Mononuclear cell (primary cell): ENCODE results near the gene MAPK10. TPM values are rescaled to one million over a fixed set of nuclear protein-coding genes. Genes with fewer than 3 reads are reported as not detected.
"Not testable (repeated sequence)": the region's sequence is repeated elsewhere in the genome, so short reads cannot be mapped to it uniquely, and the experiment has no call there.

Source experiments
- H3K27me3 ChIP-seq: 2 replicates; pipeline ENCODE4 v1.6.0; 2011; ENCODE audit warnings: low read length, control low read depth; ENCODE audit not compliant: insufficient read depth
- H3K4me1 ChIP-seq: 2 replicates; pipeline ENCODE4 v1.5.1; 2011; ENCODE audit warnings: mild to moderate bottlenecking, low read length, control low read depth; ENCODE audit not compliant: insufficient read depth
- H3K4me3 ChIP-seq: 2 replicates; pipeline ENCODE4 v1.5.1; 2011; ENCODE audit warnings: mild to moderate bottlenecking, low read length, moderate library complexity
- H3K9me3 ChIP-seq: 2 replicates; pipeline ENCODE4 v1.5.1; 2011; ENCODE audit warnings: low read depth, mild to moderate bottlenecking, control low read depth, low read length
- total RNA-seq: library from RNA; depleted of rRNA; stranded (reverse); fragments of >200 nt; gene quantifications from one replicate; pipeline ENCODE4 v1.2.3, GENCODE V29; 2012

The MAPK10 gene
- total RNA-seq, 1 donor = 0.52 TPM

DNA sequence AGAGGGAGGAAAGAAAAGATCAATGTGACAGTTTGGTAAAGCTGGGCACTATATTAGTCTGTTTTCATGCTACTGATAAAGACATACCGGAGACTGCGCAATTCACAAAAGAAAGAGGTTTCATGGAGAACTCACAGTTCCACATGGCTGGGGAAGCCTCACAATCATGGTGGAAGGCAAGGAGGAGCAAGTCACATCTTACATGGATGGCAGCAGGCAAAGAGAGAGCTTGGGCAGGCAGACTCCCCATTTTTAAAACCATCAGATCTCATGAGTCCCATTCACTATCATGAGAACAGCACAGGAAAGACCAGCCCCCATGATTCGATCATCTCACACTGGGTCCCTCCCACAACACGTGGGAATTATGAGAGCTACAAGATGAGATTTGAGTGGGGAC lies 394.8 kb downstream of the MAPK10 start:
- H3K9me3 ChIP-seq, H3K4me1 ChIP-seq, H3K27me3 ChIP-seq, H3K4me3 ChIP-seq: not testable (repeated sequence)

DNA sequence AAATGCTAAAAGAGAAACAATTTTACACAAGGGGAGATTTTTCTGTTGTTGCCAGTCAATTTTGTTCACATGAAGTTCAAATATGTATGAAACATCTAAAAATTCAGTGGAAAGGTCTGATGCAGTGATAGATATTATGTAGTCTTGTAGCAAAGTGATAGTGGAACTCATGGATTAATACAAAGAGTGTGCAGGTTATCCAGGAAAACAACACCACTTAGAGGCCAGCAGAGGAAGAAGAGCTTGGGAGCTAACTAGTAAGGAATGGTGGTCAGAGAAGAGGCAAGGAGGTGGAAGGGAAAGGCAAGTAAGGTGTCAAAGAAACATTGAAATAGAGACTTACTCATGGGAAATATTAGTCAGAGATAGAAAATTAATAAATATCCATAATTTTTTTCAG lies 395.6 kb downstream of the MAPK10 start:
- Histone ChIP-seq H3K27me3 (no peaks in the 10 kb centered on the region), H3K4me1 (no peaks in the 10 kb centered on the region), H3K9me3 (no peaks in the 10 kb centered on the region), H3K4me3 (no peak overlapping the region)

DNA sequence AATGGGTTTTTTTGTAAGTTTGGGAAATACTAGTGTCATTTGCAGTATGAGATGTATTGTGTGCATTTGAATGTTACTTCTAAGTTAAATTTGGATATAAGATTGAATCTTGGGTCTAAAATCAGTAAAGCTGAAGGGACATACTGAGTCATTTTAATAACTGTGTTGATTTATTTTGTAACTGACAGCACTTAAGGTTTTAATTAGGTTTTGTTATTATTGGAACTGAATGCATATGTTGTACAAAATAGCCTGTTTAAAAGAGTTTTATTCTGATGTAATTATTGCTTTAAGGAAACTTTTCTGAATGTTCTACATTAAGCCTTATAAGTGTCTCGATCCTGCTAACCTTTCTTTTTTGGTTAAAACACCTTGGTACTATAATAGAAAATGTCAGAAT lies 396.6 kb downstream of the MAPK10 start:
- no peaks in the 10 kb centered on the region for H3K27me3 ChIP-seq
- H3K9me3 ChIP-seq = no peaks in the 10 kb centered on the region
- no peaks in the 10 kb centered on the region for H3K4me1 ChIP-seq
- no peak overlapping the region for H3K4me3 ChIP-seq

DNA sequence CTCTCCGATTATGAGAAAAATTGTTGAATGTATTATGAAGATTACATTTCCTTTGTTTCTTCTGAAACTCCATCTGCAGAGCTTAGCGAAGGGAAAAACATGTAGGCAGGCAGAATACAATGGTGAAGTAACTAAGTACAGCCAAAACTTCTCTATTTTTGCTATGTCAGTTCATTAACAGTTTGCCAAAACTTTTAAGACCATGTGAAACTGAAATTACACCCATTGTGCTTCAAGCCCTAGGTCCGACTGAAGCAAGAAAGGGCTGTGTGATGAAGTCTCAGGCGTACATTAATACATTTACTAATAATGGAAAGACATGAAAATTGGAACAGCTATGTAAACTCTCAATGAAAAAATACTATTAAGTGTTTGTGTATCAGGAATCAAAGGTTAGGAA lies 398.0 kb downstream of the MAPK10 start:
- Histone ChIP-seq H3K4me1 (no peaks in the 10 kb centered on the region), H3K4me3 (no peak overlapping the region), H3K9me3 (no peaks in the 10 kb centered on the region), H3K27me3 (no peaks in the 10 kb centered on the region)

DNA sequence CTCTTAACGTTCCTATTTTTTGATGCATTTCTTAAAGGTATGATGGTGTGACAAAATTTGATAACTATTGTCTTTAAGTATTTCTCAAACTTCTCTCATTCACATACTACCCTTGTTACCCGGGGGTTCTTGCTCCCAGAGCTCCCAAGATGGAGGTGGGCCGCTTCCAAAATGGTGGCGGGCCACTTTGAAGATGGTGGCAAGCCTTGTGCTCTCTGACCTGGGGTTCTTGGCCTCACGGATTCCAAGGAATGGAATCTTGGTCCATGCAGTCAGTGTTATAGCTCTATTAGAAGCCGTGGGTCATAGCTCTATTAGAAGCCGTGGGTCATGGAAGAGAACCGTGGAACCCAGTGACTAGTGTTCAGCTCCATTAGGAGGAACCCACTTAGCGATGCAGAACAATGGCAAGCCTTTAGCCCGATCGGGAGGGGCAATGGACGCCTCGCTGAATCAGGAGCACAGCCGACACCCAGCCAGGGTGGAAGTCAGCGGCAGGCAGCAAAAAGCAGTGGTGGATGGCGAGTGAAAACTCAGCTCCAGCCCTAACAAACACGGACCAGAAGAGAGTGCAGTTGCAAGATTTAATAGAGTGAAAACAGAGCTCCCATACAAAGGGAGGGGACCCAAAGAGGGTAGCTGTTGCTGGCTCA lies 403.4 kb downstream of the MAPK10 start:
- Histone ChIP-seq H3K4me1 (no peaks in the 10 kb centered on the region), H3K9me3 (no peaks in the 10 kb centered on the region), H3K27me3 (no peaks in the 10 kb centered on the region), H3K4me3 (no peak overlapping the region)

DNA sequence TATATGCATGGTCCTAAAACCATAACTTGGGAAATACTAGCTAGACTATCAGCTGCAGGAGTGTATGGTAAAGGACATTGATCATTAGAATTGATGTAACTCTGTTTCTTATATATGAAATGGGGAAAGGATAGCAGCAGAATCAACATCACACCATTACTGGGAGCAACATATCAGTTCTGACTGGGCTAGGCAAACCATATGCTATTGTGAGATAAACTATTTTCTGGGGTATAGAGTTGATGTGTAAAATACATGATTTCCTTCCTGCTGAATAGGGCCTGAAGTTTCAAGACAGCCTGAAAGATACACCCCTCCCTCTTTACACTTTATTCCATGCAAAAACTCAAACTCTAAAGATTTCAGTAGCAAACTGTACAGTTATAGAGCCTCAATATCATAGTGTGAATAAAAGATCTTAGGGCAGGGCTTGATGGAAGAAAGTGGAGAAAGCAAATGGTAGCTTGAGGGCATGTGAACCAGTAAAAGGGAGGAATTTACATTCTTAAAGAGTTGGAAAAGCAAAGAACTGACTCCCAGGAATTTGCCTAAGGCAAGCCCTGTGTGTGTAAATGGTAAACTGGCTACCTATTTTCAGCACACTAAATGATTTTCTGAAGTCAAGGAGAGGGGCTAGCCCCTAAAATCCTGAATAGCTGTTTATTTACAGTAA lies 404.1 kb downstream of the MAPK10 start:
- Histone ChIP-seq H3K9me3 (no peaks in the 10 kb centered on the region), H3K4me3 (no peak overlapping the region), H3K4me1 (no peaks in the 10 kb centered on the region), H3K27me3 (no peaks in the 10 kb centered on the region)

DNA sequence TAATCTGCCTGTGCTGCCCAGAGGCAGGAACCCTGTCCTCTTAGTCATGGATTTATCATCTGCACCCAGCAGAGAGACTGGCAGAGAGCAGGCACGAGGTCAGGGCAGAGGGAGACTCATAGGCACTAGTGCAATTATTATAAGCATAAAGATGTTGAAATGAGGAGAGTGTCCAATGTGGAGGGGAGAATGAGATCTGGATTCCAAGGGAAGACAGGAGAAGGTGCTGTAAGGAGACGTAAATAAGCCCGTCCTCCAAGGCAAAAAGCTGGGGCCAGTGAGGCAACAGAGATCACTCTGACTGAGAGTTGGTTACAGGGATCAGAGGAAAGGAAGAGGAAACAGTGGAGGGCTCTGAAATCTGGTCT lies 406.2 kb downstream of the MAPK10 start:
- H3K4me3 ChIP-seq = no peak overlapping the region
- H3K9me3 ChIP-seq = no peaks in the 10 kb centered on the region
- H3K4me1 ChIP-seq = no peaks in the 10 kb centered on the region
- H3K27me3 ChIP-seq = no peaks in the 10 kb centered on the region

DNA sequence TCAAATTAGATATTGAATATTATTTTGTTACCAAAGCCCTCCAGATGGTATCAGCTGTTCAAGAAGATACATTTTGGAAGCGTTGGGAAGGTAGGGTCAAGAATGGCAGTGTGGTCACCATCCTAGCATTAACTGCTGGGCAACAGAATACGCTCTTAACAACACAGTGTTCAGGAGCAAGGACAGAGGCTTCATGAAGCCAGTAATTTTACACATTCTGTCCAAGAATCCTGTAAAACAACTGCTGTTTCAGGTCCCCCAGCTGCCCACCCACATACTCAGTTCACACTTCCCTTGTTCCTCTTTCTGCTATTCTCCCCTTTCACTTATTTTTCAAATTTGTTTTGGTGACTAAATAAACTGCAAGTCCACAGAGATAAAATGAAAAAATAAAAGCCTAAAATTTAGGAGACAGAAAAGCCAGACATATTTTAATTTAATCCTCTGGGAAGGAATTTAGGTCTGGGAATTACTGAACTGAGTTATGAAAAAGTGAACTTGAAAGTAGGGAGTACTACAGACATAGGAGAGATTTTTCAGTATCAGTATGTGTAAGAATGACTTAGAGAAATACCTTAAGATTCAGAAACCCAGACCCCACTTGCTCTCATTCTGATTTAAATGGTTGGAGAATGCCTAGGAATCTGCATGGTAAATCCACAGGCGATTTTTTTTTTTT lies 406.7 kb downstream of the MAPK10 start:
- H3K9me3 ChIP-seq = no peaks in the 10 kb centered on the region
- H3K4me1 ChIP-seq = no peaks in the 10 kb centered on the region
- H3K27me3 ChIP-seq = no peaks in the 10 kb centered on the region
- no peak overlapping the region for H3K4me3 ChIP-seq

DNA sequence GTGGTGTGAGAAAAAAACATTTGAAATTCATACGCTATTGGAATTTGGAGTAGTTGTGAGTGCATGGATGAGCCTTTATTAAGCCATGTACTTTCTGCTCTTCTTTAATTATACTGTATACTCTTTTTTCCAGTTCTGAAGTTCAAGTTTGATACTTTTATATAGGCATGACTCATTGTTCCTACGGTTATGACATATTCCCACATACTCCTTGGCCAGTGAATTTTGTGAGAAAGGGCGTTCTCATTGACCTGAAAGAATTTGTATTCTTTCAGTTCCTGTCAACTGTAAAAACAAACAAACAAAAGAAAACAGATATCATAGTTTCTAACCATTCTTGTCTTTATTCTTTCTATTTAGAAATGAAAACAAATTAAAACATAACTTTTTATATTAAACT lies 407.3 kb downstream of the MAPK10 start:
- H3K9me3 ChIP-seq = no peaks in the 10 kb centered on the region
- H3K4me3 ChIP-seq = no peak overlapping the region
- H3K27me3 ChIP-seq = no peaks in the 10 kb centered on the region
- no peaks in the 10 kb centered on the region for H3K4me1 ChIP-seq

DNA sequence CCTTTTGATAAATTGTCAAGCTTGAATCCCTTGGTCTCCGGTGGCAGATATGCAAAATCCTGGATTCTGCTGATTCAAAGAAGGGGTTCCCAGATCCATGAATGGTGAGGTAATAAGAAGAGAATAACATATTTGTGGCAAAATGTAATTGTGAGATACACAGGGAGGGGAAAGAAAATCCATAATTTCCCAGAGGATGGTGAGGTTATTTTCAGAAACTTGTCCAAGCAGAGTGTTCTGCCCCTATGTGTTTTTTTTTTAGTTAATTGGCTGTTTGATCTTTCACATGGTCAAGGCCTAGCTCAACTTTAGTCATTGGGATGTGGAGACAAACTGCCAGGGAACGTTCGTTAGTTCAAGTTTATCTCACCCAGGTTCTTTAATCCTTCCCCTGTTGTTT lies 408.8 kb downstream of the MAPK10 start:
- H3K4me1 ChIP-seq = no peaks in the 10 kb centered on the region

DNA sequence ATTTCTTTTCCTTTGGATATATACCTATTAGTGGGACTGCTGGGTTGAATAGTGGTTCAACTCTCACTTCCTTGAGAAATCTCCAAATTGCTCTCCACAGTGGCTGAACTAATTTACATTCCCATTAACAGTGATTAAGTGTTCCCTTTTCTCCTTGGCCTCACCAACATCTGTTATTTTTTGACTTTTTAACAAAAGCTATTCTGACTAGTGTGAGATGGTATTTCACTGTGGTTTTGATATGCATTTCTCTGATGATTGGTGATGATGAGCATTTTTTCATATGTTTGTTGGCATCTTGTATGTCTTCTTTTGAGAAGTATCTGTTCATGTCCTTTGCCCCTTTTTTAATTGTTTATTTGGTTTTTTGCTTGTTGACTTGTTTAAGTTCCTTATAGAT lies 413.0 kb downstream of the MAPK10 start:
- Histone ChIP-seq H3K4me3 (no peak overlapping the region), H3K27me3 (no peaks in the 10 kb centered on the region), H3K4me1 (no peaks in the 10 kb centered on the region), H3K9me3 (no peaks in the 10 kb centered on the region)

More for the DNA sequence above, 408.8 kb downstream of the MAPK10 start:
- H3K9me3 ChIP-seq = no peaks in the 10 kb centered on the region
- no peaks in the 10 kb centered on the region for H3K27me3 ChIP-seq
- no peak overlapping the region for H3K4me3 ChIP-seq

DNA sequence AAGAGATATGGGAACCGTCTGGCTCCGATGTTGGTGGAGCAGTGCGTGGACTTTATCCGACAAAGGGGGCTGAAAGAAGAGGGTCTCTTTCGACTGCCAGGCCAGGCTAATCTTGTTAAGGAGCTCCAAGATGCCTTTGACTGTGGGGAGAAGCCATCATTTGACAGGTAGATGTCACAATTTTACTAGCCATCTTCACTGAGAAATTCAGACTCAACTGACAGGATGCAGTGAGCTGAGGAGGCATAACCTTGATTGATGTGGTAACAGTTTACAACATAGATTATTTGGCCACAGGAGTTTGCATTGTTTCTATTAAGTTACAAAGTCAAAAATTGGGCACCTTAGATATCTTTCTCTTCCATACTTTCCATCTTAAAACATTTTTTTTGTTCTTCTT lies 417.7 kb downstream of the MAPK10 start:
- Histone ChIP-seq H3K4me1 (no peaks in the 10 kb centered on the region), H3K9me3 (no peaks in the 10 kb centered on the region), H3K27me3 (no peaks in the 10 kb centered on the region), H3K4me3 (no peak overlapping the region)

DNA sequence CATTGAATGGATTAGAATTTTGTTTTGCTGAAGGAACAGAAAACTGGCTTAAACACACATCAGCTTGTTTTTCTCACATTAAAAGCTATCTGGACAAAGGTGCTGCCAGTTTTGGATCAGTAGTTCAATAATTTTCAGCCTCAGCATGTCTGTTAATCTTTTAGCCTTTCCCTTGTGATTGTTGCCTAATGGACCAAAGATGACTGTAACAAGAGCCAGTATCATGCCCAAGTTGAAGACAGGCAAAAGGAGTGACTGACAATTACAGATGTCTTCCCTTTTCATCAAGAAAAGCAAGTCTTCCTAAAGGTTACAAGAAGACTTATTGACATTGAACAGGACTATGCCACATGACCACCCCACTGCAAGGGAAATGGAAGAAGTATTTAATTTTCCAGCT lies 419.7 kb downstream of the MAPK10 start:
- Histone ChIP-seq H3K4me1 (no peaks in the 10 kb centered on the region), H3K9me3 (no peaks in the 10 kb centered on the region), H3K27me3 (no peaks in the 10 kb centered on the region), H3K4me3 (no peak overlapping the region)
